GM12874 (cell line): Measurements from ENCODE around the gene XPR1.

Experiments
- TF ChIP-seq, protein P1 (sequence below): IDR thresholded peaks from 2 replicates; pipeline ENCODE4 v1.5.1; 2011; ENCODE audit warnings: low read depth, mild to moderate bottlenecking, control low read depth, low read length, moderate library complexity; ENCODE audit not compliant: insufficient read depth

The XPR1 gene

DNA sequence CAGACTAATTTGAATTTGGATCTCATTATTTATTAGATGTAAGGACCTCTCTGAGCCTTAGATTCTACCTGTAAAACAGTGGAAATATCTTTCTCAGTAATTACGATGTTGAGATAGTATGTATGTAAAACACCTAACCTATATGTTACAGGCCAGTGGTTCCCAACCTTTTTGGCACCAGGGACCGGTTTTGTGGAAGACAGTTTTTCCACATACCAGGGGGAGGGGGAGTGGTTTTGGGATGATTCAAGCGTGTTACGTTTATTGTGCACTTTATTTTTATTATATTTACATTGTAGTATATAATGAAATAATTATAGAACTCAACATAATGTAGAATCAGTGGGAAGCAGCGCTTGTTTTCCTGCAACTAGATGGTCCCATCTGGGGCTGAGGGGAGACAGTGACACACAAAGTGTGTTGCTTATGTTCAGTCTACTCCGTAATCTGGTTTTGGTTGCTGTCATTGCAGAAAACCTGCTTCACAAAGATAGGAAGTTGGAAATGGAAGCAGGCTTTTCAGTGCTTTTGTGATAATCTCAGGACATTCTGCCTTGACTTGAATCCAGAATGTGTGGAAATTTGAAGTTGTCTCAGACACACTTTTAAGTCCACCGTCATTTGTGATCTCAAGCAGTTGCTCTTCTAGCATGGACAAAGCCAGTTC lies 12.8 kb downstream of the XPR1 start:
- TF ChIP-seq, protein P1, sequence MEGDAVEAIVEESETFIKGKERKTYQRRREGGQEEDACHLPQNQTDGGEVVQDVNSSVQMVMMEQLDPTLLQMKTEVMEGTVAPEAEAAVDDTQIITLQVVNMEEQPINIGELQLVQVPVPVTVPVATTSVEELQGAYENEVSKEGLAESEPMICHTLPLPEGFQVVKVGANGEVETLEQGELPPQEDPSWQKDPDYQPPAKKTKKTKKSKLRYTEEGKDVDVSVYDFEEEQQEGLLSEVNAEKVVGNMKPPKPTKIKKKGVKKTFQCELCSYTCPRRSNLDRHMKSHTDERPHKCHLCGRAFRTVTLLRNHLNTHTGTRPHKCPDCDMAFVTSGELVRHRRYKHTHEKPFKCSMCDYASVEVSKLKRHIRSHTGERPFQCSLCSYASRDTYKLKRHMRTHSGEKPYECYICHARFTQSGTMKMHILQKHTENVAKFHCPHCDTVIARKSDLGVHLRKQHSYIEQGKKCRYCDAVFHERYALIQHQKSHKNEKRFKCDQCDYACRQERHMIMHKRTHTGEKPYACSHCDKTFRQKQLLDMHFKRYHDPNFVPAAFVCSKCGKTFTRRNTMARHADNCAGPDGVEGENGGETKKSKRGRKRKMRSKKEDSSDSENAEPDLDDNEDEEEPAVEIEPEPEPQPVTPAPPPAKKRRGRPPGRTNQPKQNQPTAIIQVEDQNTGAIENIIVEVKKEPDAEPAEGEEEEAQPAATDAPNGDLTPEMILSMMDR = no peak

DNA sequence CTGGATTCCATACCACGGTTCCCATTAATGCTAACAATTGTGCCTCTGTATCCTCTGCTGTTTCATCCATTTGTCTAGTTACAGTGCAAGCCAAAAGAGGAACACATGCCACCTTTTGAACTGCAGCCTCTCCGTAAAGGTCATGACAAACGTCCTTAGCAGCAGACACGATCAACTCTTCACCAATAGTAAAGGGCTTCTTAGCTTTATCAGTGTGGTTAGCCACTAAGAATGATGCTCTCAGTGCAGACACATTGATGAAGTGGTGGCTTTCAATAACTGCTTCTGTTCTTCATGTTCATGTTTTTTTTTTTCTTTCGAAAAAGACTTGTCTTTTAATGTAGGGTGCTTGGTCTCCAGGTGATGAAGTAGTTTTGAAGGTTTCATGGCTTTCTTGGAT lies 14.3 kb downstream of the XPR1 start:
- TF ChIP-seq, protein P1 = no peak

DNA sequence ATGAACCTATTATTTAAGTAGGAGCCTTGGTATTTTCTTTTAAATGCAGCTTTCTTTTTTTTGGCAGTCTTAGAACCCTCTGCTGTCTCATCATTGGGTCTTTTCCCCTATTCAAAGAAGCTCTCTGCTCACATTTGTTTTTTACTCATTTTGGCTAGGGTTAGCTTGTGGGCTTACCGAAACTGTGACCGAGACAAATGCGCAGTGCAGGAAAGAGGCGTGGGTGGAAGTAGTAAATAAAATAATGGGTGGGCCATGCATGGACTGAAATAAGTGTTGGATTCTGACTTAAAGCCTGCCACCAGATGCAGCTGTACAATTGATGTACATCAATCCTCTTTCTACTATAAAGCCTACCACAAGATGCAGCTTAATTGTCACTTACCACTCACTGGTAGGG lies 14.7 kb downstream of the XPR1 start:
- TF ChIP-seq, protein P1 = no peak

GRCh38 chr1:180652792-180653191 lies 21.0 kb downstream of the XPR1 start:
- TF ChIP-seq, protein P1 = no peak

GRCh38 chr1:180662709-180663108 lies 30.9 kb downstream of the XPR1 start:
- TF ChIP-seq, protein P1 = no peak

DNA sequence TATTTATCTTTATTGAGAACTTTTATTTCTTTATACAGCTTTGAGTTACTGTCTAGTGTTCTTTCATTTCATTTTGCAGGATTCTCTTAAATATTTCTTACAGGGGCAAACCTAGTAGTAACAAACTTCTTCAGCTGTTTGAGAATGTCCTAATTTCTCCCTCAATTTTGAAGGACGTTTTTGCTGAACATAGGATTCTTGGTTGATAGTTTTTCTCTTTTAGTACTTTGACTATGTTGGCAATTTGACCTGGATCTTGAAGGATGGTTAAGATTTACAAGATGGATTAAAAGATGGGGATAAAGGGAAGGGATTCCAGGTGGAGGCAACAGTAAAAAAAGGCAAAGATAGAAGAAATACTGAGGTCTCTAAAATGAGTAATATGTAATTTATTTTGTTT lies 38.9 kb downstream of the XPR1 start:
- TF ChIP-seq, protein P1 = no peak

DNA sequence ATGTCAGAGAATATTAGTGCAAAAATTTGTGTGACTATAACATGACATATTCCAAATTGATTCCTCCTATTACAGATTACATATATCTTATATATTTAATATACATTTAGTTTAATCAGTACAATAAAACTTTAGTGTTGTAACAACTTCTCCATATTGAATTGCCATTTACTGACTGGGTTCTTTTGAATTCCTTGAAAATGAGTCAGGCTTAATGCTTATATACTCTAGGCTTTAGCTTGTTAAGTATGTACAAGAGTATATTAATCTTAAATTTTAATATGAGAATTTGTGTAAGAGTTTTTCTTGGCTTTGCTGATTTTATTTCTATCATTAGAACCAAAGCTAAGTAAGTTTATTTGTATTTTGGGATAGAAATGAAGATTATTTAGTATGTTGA lies 40.3 kb downstream of the XPR1 start:
- TF ChIP-seq, protein P1 = no peak
